ENCODE data around the gene TNFRSF12A. TPM values are rescaled to one million over a fixed set of nuclear protein-coding genes. Genes with fewer than 3 reads are reported as not detected.

Gene TNFRSF12A
- total RNA-seq, 1 experiment from 2014 or later = 78.9 TPM

DNA sequence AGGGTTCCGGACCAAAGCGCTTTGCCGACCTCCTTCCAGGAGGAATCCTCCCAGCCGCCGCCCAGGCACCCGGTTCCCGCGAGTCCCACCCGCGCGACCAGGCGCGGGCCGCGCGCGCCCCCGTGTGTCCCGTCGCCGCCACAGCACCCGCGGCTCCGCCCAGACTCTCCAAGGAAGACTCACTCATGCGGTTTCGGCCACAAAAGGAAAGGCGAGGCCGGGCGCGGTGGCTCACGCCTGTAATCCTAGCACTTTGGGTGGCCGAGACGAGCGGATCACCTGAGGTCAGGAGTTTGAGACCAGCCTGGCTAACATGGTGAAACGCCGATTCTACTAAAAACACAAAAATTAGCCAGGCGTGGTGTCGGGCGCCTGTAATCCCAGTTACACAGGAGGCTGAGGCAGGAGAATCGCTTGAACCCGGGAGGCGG lies 36.4 kb upstream of the TNFRSF12A start (continued):
- TF ChIP-seq IRF2 (CRISPR knock-in tag; IDR thresholded peaks at IDR 0.05; ENCODE audit: borderline replicate concordance, low read depth) = no peak
- TF ChIP-seq FOXP4 (CRISPR knock-in tag; IDR thresholded peaks at IDR 0.05) = no peak
- peak; percentile 40; the same call in 1 of the 2 replicates for TF ChIP-seq MAX (CRISPR knock-in tag; IDR thresholded peaks at IDR 0.05)
- TF ChIP-seq, protein P1, sequence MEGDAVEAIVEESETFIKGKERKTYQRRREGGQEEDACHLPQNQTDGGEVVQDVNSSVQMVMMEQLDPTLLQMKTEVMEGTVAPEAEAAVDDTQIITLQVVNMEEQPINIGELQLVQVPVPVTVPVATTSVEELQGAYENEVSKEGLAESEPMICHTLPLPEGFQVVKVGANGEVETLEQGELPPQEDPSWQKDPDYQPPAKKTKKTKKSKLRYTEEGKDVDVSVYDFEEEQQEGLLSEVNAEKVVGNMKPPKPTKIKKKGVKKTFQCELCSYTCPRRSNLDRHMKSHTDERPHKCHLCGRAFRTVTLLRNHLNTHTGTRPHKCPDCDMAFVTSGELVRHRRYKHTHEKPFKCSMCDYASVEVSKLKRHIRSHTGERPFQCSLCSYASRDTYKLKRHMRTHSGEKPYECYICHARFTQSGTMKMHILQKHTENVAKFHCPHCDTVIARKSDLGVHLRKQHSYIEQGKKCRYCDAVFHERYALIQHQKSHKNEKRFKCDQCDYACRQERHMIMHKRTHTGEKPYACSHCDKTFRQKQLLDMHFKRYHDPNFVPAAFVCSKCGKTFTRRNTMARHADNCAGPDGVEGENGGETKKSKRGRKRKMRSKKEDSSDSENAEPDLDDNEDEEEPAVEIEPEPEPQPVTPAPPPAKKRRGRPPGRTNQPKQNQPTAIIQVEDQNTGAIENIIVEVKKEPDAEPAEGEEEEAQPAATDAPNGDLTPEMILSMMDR (IDR thresholded peaks at IDR 0.05) = peak; percentile 85
- TF ChIP-seq SP1 (CRISPR knock-in tag; conservative IDR thresholded peaks at IDR 0.05) = peak; percentile 42; the same call in 1 of the 2 replicates
- TF ChIP-seq FOXK1 (CRISPR knock-in tag; IDR thresholded peaks at IDR 0.05) = 0 out of 2 replicates have a peak, but pooled peaks have one; percentile 17
- no peak for TF ChIP-seq ELF4 (CRISPR knock-in tag; IDR thresholded peaks at IDR 0.05; ENCODE audit: low read depth)
- peak; percentile 60; the same call in 1 of the 2 replicates for TF ChIP-seq ETV6 (CRISPR knock-in tag; IDR thresholded peaks at IDR 0.05)
- TF ChIP-seq, protein P2, sequence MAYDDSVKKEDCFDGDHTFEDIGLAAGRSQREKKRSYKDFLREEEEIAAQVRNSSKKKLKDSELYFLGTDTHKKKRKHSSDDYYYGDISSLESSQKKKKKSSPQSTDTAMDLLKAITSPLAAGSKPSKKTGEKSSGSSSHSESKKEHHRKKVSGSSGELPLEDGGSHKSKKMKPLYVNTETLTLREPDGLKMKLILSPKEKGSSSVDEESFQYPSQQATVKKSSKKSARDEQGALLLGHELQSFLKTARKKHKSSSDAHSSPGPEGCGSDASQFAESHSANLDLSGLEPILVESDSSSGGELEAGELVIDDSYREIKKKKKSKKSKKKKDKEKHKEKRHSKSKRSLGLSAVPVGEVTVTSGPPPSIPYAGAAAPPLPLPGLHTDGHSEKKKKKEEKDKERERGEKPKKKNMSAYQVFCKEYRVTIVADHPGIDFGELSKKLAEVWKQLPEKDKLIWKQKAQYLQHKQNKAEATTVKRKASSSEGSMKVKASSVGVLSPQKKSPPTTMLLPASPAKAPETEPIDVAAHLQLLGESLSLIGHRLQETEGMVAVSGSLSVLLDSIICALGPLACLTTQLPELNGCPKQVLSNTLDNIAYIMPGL (CRISPR knock-in tag; IDR thresholded peaks at IDR 0.05) = peak; percentile 57; the same call in 1 of the 2 replicates

- Mint-ChIP-seq H3K4me3 (no peak overlapping the region), H3K36me3 (no peaks in the 10 kb centered on the region), H3K4me1 (peaks cover 39% of the 10 kb centered on the region), H3K27ac (no peak overlapping the region), H3K9me3 (no peaks in the 10 kb centered on the region), H3K27me3 (ENCODE audit: low read depth) (peaks cover 6% of the 10 kb centered on the region; the same call in 1 of the 2 replicates)
- POLR2A ChIA-PET = no interaction called here
- DNase-seq (ENCODE audit: low spot score) (no peak), ATAC-seq (no peak)
- CTCF ChIA-PET = interaction anchor here (0.9 to 2.0 kb wide), 5 partner anchors 15 to 74 kb away, joined by 3 to 8 read pairs (median 3); no protein-coding TSS in a partner anchor
- TF ChIP-seq MAX (CRISPR knock-in tag; IDR thresholded peaks at IDR 0.05) = no peak
- TF ChIP-seq GTF2I (CRISPR knock-in tag; conservative IDR thresholded peaks at IDR 0.05) = no peak
- TF ChIP-seq ATF1 (CRISPR knock-in tag; IDR thresholded peaks at IDR 0.05) = no peak
- TF ChIP-seq, protein P3, sequence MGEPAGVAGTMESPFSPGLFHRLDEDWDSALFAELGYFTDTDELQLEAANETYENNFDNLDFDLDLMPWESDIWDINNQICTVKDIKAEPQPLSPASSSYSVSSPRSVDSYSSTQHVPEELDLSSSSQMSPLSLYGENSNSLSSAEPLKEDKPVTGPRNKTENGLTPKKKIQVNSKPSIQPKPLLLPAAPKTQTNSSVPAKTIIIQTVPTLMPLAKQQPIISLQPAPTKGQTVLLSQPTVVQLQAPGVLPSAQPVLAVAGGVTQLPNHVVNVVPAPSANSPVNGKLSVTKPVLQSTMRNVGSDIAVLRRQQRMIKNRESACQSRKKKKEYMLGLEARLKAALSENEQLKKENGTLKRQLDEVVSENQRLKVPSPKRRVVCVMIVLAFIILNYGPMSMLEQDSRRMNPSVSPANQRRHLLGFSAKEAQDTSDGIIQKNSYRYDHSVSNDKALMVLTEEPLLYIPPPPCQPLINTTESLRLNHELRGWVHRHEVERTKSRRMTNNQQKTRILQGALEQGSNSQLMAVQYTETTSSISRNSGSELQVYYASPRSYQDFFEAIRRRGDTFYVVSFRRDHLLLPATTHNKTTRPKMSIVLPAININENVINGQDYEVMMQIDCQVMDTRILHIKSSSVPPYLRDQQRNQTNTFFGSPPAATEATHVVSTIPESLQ (CRISPR knock-in tag; IDR thresholded peaks at IDR 0.05) = no peak
- TF ChIP-seq SMAD4 (CRISPR knock-in tag; IDR thresholded peaks at IDR 0.05) = no peak
- no peak for TF ChIP-seq RELA (CRISPR knock-in tag; IDR thresholded peaks at IDR 0.05; ENCODE audit: borderline replicate concordance)
- no peak for TF ChIP-seq FOXP1 (CRISPR knock-in tag; IDR thresholded peaks at IDR 0.05; ENCODE audit: borderline replicate concordance)
- TF ChIP-seq ZNF396 (CRISPR knock-in tag; IDR thresholded peaks at IDR 0.05; ENCODE audit: borderline replicate concordance) = no peak
- TF ChIP-seq ZNF425 (CRISPR knock-in tag; conservative IDR thresholded peaks at IDR 0.05) = no peak
- no peak for TF ChIP-seq ZNF138 (CRISPR knock-in tag; conservative IDR thresholded peaks at IDR 0.05)
- TF ChIP-seq STAT6 (CRISPR knock-in tag; conservative IDR thresholded peaks at IDR 0.05; ENCODE audit: low read depth) = no peak
Measured at GRCh38 chr16:2985462-2985861, 34.7 kb upstream of the TNFRSF12A start.
